Stimulated activated CD4-positive, alpha-beta T cell treated with anti-CD3 and anti-CD28 coated beads, Interleukin-4, amount 100 ng/mL, for 1 hour (primary cell): ENCODE measurements around the gene PLPP4.
A peak's percentile ranks its signal among the peaks of the same experiment; 100 is the strongest.

ENCODE experiments used
- DNase-seq: peaks from one replicate; pipeline ENCODE4 v3.0.0-alpha.2; 2020

Gene PLPP4

DNA sequence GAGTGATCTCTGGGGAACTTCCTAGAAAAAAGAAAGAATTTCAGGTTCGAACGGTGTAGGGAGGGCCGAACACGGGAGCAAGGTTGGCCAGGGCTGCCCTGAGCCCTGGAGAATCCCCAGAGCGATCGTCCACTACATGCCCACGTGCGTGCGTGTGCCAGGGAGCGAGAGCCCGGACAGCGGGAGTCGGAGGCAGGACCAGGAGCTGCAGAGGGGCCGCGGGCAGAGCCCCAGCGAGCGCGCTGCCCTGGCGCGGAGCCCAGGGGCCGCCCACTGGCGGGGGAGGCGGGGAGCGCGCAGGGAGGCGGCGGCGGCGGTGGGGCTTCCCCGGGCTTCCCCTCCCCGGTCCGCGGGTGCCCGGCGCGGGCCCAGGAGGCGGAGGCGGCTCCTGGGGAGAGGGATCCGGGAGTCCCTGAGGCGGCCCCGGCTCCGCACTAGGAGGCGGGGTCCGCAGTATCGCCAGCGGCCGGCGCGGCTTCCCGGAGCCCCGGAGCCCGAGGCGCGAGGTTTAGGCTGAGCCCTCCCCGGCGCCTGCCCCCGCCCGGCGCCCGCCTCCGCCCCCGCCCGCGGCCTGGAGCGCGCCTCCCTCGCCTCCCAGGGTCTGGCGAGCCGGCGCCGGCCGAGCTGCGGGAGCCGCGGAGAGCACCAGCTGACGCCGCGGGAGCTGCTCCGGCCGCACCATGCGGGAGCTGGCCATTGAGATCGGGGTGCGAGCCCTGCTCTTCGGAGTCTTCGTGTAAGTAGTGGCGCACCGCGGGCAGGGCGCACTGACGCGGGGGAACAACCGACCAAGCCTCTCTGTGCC is at the start of gene PLPP4:
Gene PLPP4 (plus strand): TSS at position 602 of the 805 bp plus-strand sequence. CDS start 79 bp downstream, at position 681.
- DNase-seq: no peak

DNA sequence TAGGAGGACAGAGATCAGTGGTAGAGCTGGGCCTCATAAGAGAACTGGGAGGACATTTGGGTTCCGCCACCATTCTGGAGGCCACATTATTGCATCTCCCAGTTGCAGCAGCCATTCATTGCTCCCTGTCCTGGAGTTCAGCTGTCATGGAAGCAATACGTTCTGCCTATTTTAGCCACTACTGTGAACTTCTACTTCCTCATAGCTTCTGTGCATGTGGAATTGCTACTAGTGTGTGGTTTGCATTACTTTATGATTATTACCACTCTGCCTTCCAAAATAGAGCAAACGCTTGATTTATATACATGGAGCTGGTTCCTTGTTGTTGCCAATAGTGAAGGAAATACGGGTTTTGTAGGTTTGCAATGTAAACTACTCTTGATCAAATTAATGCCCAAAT is 47.2 kb upstream of the PLPP4 start:
- no peak for DNase-seq

DNA sequence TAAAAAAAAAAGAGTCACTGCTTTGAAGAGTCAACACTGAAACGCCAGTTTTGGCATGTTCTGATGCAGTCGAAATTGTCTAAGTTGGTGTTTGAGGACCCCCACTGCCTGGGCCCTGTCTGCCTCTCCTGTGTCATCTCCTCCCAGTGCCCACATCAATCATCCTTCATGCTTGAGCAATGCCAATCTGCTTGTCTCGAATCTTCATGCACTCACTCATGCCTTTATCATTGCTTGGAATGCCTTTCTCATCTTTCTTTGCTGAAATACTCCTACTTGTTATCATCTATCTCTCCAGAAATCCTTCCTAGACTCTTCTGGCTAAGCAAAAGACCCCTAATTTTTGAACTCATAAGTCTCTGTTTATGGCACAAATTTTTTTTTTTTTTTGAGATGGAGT is 42.1 kb upstream of the PLPP4 start:
- no peak for DNase-seq

DNA sequence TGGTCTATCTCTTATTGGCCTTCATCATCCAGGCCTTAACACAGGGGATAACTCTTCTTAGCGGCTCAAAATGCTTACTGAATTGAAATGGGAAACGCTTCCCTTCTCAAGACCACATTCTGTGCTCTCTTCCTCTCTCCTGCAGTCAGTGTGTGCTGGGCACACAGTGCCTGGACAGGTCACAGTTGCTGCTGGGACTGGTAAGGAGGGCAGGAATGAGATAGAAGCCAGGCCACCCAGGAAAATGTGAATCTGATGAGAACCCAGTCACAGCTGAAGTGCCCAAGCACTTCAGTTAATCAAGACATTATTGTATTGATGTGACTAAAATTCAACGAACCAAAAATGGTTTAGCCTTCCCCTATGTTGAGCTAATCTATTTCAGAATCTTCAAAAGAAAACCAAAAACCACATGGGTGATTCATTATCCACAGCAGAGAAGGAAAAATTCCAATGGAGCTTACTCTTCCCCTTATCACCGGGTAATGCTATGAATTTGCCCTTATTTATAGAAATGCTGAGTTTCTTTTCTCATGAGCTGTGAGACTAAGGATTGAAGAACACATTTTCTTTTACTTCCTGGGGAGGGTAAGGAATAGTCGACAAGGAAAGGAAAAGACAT is 41.2 kb upstream of the PLPP4 start:
- DNase-seq: no peak

DNA sequence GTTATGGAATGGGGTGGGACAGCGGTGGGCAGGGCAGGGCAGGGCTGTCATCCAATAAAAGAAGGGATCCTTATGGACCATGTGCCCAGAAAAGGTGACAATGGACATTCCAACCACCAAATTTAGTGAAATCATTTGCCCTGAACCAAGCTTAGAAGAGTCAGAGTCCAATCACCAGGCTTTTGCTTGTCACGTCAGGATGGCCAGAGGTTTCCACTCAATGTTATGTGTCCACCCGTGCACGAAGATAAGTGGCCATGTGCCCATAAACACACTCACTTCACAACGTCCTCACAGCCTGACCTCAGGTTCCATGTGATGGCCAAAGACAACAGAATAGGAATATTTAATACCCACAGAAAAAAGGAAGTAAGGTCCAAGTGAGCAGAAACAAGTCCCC is 36.6 kb upstream of the PLPP4 start:
- no peak for DNase-seq

DNA sequence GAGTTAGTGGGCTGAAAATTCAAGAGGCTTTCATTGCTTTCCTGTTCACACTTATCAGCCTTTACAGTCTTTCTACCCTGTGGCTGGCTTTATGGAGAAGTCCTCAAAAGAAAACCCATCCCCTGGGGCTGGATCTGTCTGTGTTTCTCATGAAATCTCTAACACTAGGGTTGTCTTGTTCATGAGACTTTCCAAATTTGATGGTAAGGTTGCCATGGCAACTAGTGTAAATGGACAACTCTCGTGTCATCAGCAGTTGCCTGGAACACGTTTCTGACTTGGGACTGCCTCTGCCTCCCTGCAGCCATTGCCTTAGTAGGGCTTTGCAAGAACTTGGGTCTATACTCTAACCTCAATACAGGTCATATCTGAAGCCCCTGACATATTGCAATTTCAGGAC is 35.8 kb upstream of the PLPP4 start:
- DNase-seq: no peak

DNA sequence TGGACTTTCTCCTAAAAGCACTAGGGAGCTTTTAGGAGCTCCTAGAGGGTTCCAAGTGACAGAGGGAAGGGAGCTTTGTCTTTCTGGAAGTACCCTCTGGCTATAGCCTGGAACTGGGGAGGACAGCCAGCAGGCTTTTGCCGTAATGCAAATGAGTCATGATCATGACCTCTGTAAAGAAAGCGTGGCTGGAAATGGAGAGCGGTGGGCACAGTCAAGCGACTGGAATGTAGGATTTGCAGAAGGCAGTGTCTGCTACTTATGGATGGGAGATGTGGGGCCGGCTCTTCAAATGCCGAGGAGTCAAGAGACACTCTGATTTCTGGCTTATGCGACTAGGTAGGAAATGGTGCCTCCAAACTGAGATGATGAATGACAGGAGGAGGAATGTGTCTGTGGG is 34.6 kb upstream of the PLPP4 start:
- DNase-seq: no peak

DNA sequence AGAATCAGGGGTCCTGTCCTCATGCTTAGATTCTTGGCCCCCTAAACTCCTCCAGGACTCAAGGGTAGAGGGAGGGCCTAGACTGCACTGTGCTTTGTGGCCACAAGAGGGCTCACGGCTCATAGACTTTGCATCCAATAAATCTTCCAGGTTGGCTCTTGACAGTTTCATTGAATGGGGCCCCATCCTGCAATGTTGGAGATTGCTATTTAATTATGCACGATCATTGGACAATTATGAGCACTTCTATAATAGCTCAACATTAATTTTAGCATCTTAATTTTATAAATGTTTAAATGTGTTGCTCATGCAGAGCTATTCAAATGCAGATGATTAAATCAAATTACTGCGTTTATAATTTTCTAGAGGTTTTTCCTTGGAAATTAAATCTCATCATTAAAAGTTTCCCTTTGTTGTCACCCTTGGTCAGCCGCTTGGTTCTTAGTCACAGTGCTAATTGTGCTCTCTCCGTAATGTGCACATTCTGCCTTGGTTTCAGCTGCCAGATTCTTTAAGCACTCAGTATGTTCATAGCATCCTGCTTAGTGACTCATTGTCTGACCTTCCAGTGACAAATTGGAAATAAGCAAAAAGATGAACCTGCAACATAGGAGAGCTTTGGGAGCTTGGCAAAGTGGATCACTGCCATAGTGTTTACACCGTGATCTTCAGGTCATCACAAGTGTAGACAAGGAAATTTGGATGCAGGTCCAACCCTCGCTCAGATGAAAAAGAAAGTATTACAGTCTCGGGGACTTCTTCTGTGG is 33.4 kb upstream of the PLPP4 start:
- peak; percentile 2 for DNase-seq

DNA sequence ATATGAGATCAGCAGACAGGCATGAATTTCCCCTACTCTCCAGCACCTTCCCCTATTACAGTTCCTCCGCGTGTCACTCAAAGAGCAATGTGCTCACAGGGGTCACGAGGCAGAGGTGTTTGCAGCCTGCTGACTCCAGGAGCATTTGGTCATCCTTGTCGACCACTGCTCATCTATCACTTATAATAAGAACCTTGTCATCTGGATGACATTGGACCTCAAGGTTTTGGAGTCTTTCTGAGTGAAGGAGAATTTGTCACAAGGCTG is 32.9 kb upstream of the PLPP4 start:
- no peak for DNase-seq

DNA sequence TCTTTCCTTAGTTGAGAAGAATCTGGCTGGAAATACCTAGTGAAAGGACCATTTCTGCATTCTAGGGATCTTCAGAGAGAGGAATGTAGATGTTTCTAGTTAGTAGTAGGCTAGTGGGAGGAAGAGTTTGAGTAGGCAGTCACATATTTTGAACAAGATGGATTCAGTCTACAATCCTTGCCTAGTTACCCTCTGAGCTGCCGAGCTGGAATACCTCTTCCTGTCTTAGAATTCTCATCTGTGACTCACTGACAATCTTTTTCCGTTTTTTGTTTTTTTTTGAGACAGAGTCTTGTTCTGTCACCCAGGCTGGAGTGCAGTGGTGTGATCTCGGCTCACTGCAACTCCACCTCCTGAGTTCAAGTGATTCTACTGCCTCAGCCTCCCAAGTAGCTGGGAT is 30.7 kb upstream of the PLPP4 start:
- DNase-seq: no peak

DNA sequence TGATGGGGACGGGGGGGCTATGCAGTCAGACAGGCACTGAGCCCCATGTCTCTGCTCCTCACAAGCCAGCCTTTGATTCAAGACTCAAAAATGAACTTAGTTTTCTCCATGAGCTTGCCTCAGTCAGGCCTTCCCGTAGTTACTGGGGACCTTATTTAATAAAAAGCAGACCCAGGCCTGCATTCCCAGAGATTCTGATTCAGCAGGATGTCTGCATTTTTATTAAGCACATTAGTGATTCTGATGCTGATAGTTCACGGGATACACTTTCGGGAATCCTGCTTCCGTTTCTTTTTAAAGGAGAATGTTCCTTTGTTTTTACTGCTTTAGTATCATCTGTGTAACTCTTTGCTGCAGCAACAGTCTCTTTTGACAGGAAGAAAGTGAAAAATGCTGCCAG is 28.3 kb upstream of the PLPP4 start:
- DNase-seq: no peak

DNA sequence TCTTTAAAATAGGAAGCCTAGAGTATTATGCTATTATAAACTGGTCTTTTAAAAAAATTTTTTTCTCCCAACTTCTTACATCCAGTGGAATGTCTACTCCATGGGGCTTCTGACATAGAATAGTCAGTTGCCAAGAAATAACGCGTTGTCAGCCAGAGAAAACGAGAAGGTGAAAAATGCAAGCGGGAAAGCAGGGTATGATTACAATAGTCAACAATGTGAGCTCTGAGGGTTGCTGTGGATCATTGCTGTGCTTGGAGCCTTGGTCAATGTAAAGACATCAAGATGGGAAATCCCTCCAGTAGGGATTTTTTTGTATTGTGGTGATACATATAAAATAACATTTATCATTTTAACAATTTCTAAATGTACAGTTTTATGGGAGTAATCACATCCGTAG is 27.6 kb upstream of the PLPP4 start:
- no peak for DNase-seq

DNA sequence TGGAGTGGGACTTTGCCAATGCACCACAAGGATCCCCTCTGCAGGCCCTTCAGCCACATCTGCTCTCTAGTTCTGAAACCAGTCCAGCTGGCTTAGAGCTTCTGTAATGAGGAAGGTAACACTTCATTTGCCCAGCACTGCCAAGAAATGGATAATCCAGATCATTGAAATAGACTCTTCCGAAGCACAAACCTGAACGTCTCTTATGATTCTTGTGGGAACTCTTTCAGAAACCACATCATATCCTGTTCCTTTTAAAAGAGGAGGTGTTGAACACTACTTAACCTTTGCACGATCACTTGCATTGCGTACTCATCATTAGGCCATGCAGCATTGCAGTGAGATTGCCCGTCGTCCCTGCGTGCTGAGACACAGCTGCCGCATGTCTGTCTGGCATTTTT is 25.8 kb upstream of the PLPP4 start:
- no peak for DNase-seq

DNA sequence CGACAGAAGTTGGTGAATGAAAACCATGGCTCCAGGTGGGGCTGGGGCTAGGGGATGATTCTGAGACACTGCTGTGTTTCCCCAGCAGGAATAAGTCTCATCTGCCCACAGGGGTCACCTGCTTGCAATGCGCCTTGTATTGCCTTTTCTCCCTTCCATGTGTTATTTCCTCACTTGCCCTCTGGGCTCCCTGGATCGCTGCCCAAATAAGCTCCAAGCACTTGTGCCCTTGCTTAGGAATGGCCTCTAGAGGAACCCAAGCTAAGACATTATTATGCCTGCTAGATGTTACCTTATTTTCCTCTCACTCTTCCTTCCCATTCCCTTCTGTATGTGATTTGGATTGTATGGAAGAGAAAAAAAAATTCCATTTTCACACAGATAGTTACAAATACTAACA is 24.8 kb upstream of the PLPP4 start:
- no peak for DNase-seq

DNA sequence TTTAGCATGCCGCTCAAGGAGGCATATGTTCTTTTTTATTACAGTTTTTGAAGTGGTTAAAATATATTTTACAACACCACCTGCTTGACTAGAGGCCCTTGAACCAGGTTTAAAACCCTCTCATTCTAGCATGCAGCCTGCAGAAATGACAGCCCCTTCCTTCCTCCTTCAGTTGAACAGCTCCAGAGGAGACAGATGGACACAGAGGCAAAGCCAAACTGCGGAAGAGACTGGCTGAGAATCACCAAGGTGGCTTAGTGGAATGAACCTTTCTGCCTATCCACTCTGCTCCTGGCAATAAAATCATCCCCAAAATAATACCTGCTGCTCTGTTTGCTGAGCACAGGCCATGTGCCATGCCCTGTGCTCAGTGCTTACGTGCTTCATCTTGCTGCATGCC is 23.9 kb upstream of the PLPP4 start:
- DNase-seq: no peak

DNA sequence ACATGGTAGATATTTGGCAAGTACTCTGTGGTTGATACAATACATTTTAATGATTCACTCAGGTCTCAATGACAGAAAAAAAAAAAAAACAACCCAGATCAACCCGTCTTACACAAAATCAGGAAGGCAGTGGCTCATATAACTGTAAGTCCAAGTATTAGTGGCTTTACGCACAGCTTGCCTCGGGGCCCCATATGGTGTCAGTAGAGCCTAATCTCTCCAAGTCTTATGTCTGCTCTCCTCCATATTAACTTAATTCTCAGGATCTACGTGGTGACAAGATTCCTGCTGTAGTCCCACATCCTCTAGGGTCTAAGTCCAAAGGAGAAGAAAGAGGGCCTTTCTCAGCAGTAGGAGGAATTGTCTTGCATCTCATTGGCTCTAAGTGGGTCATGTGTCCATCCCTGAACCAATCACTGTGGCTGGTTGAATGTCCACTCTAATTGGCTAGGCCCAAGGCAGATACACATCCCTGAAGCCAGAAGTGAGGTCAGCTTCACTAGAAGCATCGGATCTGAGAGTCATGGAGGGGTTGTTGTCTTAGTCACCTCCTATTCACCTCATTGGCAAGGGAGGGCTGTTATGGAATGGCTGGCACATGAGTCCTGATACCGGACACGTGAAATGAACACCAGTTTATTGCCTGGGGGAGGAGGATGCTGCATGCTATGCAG is 20.5 kb upstream of the PLPP4 start:
- no peak for DNase-seq

DNA sequence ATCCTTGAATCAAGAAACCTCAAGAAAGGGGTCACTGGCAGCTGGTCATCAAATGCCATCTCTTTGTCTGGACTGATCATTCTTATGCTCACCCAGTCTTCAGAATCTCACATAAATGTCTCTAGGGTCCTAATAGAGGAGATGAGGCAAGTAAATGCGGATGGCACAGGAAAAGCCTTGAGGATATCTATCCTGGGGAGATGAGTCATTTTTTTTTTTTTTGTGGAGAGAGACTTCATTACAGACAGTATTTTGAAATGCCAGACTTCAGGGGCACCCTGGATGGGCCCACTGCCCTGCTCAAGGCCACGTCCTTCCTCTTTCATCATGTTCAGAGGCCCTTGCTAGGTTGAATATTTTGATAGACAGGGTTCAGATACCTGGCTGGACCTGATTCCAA is 19.5 kb upstream of the PLPP4 start:
- DNase-seq: no peak

DNA sequence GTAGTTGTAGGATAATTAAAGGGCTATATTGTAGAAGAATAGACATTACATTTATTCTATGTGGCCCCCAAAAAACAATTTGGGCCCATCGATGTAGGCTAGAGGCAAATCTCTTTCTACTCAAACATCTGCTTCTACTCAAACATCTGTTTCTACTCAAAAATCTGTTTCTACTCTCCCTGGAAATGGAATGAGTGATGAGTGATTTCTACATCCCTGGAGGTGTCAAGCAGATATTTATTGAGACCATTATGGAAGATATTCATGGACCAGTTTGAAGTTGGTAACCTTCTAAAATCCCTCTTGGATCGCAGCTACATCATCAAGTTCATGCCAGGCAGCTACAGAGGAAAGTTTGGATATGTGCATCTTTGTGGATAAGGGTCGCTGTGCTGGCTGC is 5.1 kb upstream of the PLPP4 start:
- DNase-seq: no peak

DNA sequence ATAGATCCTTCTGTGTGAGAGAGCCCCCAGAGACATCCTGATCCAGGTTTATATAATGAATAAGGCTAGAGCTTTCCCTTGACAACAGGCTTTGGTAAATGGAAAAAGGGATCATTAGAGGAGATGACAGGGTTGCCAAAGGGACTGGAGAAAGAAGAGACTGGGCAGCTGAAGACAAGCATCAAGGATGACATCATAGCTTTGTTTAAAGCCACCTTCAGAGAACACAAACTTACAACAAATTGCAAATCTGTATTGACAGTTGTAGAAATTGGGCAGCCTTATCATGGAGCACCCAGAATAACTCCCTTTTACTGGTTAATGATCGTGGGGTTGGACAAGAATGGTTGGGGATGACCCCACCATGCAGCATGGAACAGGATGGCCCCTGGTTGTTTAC is 3.7 kb upstream of the PLPP4 start:
- no peak for DNase-seq

DNA sequence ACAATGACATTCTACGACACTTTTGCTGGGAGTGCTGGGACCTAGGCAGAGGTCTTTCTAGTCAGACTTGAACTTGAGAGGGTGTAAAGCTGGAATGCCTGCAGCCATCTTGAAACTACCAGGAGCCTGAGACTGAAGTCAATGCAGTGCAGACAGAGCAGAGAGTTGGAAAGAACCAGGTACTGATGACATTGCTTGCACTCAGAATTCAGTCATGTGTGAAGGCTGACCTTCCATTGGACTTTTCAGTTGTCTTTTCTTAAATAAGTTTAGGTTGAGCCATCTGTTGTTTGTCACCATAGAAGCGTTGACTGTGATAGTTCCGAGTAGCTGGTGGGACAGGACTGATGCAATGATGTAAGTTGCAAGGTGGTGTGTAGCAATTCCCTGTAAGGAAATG is 3.1 kb upstream of the PLPP4 start:
- DNase-seq: no peak

DNA sequence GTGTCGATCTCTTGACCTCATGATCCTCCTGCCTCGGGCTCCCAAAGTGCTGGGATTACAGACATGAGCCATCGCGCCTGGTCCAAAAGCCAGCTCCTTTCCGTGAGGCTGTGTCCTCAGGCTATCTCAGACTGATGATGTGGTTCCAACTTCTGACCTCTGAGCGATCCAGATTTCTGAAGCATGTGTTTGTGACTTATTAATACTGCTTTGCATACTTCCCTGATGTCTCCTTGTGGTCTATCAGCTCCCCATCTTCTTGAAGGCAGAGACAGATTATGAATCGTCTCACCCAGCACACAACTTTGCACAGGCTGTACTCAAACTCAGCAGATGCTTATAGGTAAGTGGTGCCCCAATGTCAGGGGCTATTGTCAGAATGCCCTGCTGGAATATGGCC is 2.0 kb upstream of the PLPP4 start:
- no peak for DNase-seq

DNA sequence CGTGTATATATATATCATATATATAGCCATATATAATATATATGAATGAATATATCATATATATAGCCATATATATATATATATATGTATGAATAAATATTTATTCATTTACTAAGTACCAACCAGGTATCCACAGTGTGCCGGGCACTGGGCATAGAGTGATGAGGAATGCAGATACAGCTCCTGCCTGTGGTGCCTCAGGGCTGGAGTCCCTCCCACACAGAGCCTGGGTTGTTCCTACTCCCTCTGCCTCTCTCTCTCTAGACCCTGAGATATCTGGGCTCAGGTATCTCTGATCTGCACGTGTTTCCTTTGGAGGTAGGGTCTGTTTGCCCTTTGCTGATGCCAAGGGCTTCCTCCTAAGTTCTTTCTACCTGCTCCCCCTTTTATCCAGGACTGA is 1.4 kb upstream of the PLPP4 start:
- no peak for DNase-seq

DNA sequence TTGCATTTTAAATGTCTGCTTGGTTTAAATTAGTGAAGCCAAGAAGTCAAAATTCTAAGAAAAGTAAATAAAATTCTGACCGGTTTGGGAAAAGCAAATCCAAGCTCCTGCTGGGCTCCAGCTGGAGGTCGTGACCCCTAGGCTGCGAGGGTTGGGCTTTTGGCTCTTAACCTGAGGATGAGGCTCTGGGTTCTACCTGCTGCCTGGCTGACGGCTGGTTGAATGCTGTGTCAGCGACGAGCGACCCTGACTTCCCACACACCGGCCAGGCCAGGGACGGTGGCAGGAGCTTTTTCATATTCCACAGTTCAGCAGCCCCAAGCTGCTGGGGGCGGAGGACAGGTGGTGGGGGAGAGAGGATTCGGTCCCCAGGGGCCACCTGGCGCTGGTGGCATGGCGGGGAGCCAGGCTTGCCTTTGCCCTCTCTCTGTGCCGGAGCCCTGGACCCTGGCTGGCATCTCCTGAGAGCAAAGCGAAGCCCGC is 843 bp upstream of the PLPP4 start:
- no peak for DNase-seq
